Prostate gland (tissue), 2 donors: Measurements from ENCODE around the gene DOCK2. TPM values are rescaled to one million over a fixed set of nuclear protein-coding genes. Genes with fewer than 3 reads are reported as not detected.

Source experiments
- DNase-seq: peaks from one replicate; pipeline ENCODE4 v3.0.0-alpha.2; 2019; ENCODE audit warnings: low spot score
- H3K27ac ChIP-seq, 2 donors: fragments of 200-600 bp; sonication (generic); 2 replicates each; pipeline ENCODE4 v1.5.1; 2017 to 2019
- H3K27me3 ChIP-seq: fragments of 200-600 bp; sonication (generic); replicated peaks from 2 replicates; pipeline ENCODE4 v1.5.1; 2019; ENCODE audit not compliant: insufficient read depth
- H3K36me3 ChIP-seq, 2 donors: fragments of 200-600 bp; sonication (generic); 1 replicate in 1 of 2; 2 replicates in 1 of 2; pipeline versions ENCODE4 v1.5.1 to v1.8.1; 2017 to 2019
- H3K4me1 ChIP-seq: fragments of 200-600 bp; sonication (generic); replicated peaks from 2 replicates; pipeline ENCODE4 v1.5.1; 2019
- H3K4me3 ChIP-seq, 2 donors: fragments of 200-600 bp; sonication (generic); 2 replicates each; pipeline ENCODE4 v1.5.1; 2017 to 2019
- H3K9me3 ChIP-seq: fragments of 200-600 bp; sonication (generic); 2 replicates; pipeline ENCODE4 v1.5.1; 2017
- CTCF ChIP-seq, 4 experiments: fragments of 200-600 bp in 2 of 4; fragments of 450-650 bp in 2 of 4; sonication (generic) in 2 of 4; IDR thresholded peaks; 1 replicate in 3 of 4; 2 replicates in 1 of 4; pipeline ENCODE4 v1.5.1; 2016 to 2019; ENCODE audit warnings: antibody characterized with exemption in 4 of 4, mild to moderate bottlenecking in 2 of 4, moderate library complexity in 2 of 4
- POLR2A ChIP-seq: fragments of 450-650 bp; IDR thresholded peaks from one replicate; pipeline ENCODE4 v1.6.1; 2016; ENCODE audit warnings: antibody characterized with exemption, mild to moderate bottlenecking
- POLR2AphosphoS5 ChIP-seq: sonication (generic); formaldehyde crosslinking; IDR thresholded peaks from one replicate; pipeline ENCODE4 v1.6.1; 2017; ENCODE audit warnings: antibody characterized with exemption
- WGBS: methylation state at CpG from one replicate; pipeline ENCODE4 v1.1.5; 2018; 5-methylcytosine and 5-hydroxymethylcytosine counted together
- intact Hi-C: fragments of 100-400 bp; cut with DNase I; formaldehyde crosslinking; loops from one replicate; pipeline ENCODE4 v1.14.2; 2022
- total RNA-seq, 2 donors: library from RNA; depleted of rRNA; stranded (reverse); fragments of >200 nt; gene quantifications; one replicate each; pipeline ENCODE4 v1.1.0, GENCODE V29; 2016

The DOCK2 gene
- total RNA-seq, 2 donors from 2014 or later, result 2.5 to 6.2 TPM

- WGBS, result 61% methylated on average over 2 of the region's 2 CpGs
- no peak for DNase-seq
- TF ChIP-seq POLR2AphosphoS5 (no peak), POLR2A (no peak)
- H3K36me3 ChIP-seq, result no peaks in the 10 kb centered on the region
- no peak overlapping the region for H3K27ac ChIP-seq
- H3K9me3 ChIP-seq, result no peaks in the 10 kb centered on the region
- H3K4me3 ChIP-seq, result no peak overlapping the region
- no peaks in the 10 kb centered on the region for H3K27me3 ChIP-seq
- intact Hi-C loops, result no loop called here
- no peaks in the 10 kb centered on the region for H3K4me1 ChIP-seq
These were observed 256.5 kb downstream of the DOCK2 start for GRCh38 chr5:169893571-169893970.

DNA sequence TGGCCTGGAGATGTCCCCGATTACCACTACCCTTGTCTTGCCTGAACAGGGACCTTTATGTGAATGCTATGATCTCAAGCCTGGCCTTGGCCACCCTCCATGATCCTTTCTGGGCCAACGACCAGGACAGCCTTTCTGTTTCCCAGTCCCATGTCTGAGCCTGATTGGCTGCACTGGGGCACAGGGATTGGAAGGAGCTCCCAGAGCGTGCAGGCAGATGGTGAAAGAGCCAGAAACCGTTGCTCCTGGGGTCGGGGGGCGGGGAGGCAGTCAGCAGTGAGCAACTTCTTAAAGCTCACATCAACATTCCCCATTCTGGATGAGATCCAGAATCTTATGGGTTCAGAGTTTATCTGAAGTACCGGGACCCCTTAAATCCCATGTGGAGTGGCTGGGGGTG, 258.9 kb downstream of the DOCK2 start:
- intact Hi-C loops, result no loop called here
- 39% methylated on average over 7 of the region's 7 CpGs for WGBS
- no peak for DNase-seq
- no peaks in the 10 kb centered on the region for H3K27me3 ChIP-seq
- TF ChIP-seq POLR2A (no peak), CTCF (IDR thresholded peaks at IDR 0.05) (no peak), POLR2AphosphoS5 (no peak)
- H3K9me3 ChIP-seq, result no peaks in the 10 kb centered on the region
- no peaks in the 10 kb centered on the region for H3K36me3 ChIP-seq
- H3K4me1 ChIP-seq, result no peaks in the 10 kb centered on the region
- H3K4me3 ChIP-seq, result no peak overlapping the region
- H3K27ac ChIP-seq, result no peak overlapping the region

DNA sequence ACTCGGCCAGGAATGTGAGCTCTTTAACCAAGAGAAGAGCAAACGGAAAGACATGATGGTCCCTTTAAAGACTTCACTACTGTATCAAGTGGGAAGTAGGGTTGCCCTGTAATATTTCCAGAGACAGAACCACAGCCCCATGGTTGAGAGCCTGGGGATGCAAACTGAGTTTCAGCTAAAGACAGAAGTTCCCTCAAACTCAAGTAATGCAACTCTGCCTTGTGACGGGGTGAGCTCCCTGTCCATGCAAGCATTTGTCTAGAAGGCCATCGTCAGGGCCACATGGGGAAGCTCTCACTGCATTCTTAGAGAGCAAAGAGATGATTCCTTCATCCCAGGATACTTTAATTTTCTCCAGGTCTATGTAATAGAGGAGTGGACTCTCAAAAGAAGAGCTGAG, 260.4 kb downstream of the DOCK2 start:
- WGBS, result 96% methylated on average over 4 of the region's 4 CpGs
- Histone ChIP-seq H3K4me1 (no peaks in the 10 kb centered on the region), H3K27ac (no peak overlapping the region), H3K36me3 (no peaks in the 10 kb centered on the region), H3K9me3 (no peaks in the 10 kb centered on the region), H3K27me3 (no peaks in the 10 kb centered on the region), H3K4me3 (no peak overlapping the region)
- no peak for DNase-seq
- intact Hi-C loops, result no loop called here
- no peak for TF ChIP-seq CTCF (IDR thresholded peaks at IDR 0.05)
- TF ChIP-seq POLR2A, result no peak
- TF ChIP-seq POLR2AphosphoS5, result no peak

- TF ChIP-seq POLR2AphosphoS5 (no peak), POLR2A (no peak), CTCF (IDR thresholded peaks at IDR 0.05) (no peak)
These were observed 264.8 kb downstream of the DOCK2 start for GRCh38 chr5:169901896-169902295.

GRCh38 chr5:169904059-169904458, 267.0 kb downstream of the DOCK2 start:
- TF ChIP-seq POLR2AphosphoS5 (no peak), CTCF (IDR thresholded peaks at IDR 0.05) (no peak), POLR2A (no peak)
- no peak for DNase-seq
- Histone ChIP-seq H3K36me3 (no peaks in the 10 kb centered on the region), H3K27ac (no peak overlapping the region), H3K4me3 (no peak overlapping the region), H3K9me3 (no peaks in the 10 kb centered on the region), H3K4me1 (no peaks in the 10 kb centered on the region), H3K27me3 (no peaks in the 10 kb centered on the region)
- intact Hi-C loops, result no loop called here
- 40% methylated on average over 2 of the region's 2 CpGs for WGBS

More at GRCh38 chr5:169901896-169902295, 264.8 kb downstream of the DOCK2 start:
- Histone ChIP-seq H3K27ac (no peak overlapping the region), H3K4me3 (no peak overlapping the region), H3K36me3 (no peaks in the 10 kb centered on the region), H3K4me1 (no peaks in the 10 kb centered on the region), H3K27me3 (no peaks in the 10 kb centered on the region), H3K9me3 (no peaks in the 10 kb centered on the region)
- intact Hi-C loops, result no loop called here
- WGBS, result 48% methylated on average over 2 of the region's 2 CpGs
- no peak for DNase-seq
